HCT116 (cell line): ENCODE measurements around the gene HOXB9. TPM values are rescaled to one million over a fixed set of nuclear protein-coding genes. Genes with fewer than 3 reads are reported as not detected.

Experiments
- ATAC-seq: fragments of 200-7000 bp; cut with Tn5 transposase; 2 replicates; pipeline ENCODE4 v1.9.1; 2020; ENCODE audit warnings: mild to moderate bottlenecking, moderate library complexity
- BruUV-seq: library from RNA; stranded (reverse); fragments of 400-500 nt; replicated peaks from 2 replicates; lab custom pipeline; 2021; lab: Mats Ljungman, UMichigan
- CTCF ChIA-PET: fragments of 300-600 bp; sonication (Branson Sonifier 250); formaldehyde crosslinking; loops from one replicate; lab custom pipeline; 2021; ENCODE audit warnings: antibody characterized with exemption; lab: Charles Lee
- POLR2A ChIA-PET: fragments of 300-600, 350-600 bp; sonication (Branson Sonifier 250); formaldehyde crosslinking; loops from one replicate; lab custom pipeline; 2021; ENCODE audit warnings: antibody characterized with exemption; lab: Charles Lee
- RAD21 ChIA-PET, 2 experiments: fragments of 300-600 bp; sonication (Branson Sonifier 250); formaldehyde crosslinking; loops; one replicate each; lab custom pipeline; 2023; ENCODE audit warnings: low total read pairs in 2 of 2; ENCODE audit not compliant: uncharacterized antibody in 2 of 2, unreplicated experiment in 2 of 2, low non-redundant PET in 1 of 2; lab: Charles Lee
- DNase-seq: peaks from one replicate; pipeline ENCODE4 v3.0.0-alpha.2; 2010; ENCODE audit warnings: low read depth, low spot score
- H2AFZ ChIP-seq: fragments of 200-600 bp; shearing (Covaris generic), sonication (generic); 2 replicates; pipeline ENCODE4 v1.6.1; 2017; ENCODE audit warnings: low read depth, mixed run types, mixed read lengths, antibody characterized with exemption, low read length; ENCODE audit not compliant: poor library complexity, severe bottlenecking
- H3K27ac ChIP-seq: 2 replicates; pipeline ENCODE4 v1.5.1; 2012; ENCODE audit warnings: low read depth, low read length
- H3K27me3 ChIP-seq: fragments of 200-600 bp; sonication (generic); 2 replicates; pipeline ENCODE4 v1.6.1; 2016; ENCODE audit warnings: mixed run types, low read length, mixed read lengths; ENCODE audit not compliant: insufficient read depth
- H3K36me3 ChIP-seq, 2 experiments: fragments of 200-500 bp in 1 of 2; fragments of 200-600 bp in 1 of 2; sonication (Bioruptor generic) in 1 of 2; sonication (generic) in 1 of 2; 2 replicates each; pipeline versions ENCODE4 v1.5.1 to v1.6.1; 2014 to 2016; ENCODE audit warnings: low read length in 2 of 2, inconsistent platforms in 1 of 2, mixed read lengths in 1 of 2, mixed run types in 1 of 2; ENCODE audit not compliant: insufficient read depth in 2 of 2, control insufficient read depth in 1 of 2
- H3K4me1 ChIP-seq, 2 experiments: fragments of 200-600 bp in 1 of 2; sonication (generic) in 1 of 2; 2 replicates each; pipeline versions ENCODE4 v1.5.1 to v1.6.1; 2012 to 2017; ENCODE audit warnings: low read length in 2 of 2, inconsistent platforms in 1 of 2, mild to moderate bottlenecking in 1 of 2, mixed read lengths in 1 of 2, mixed run types in 1 of 2, moderate library complexity in 1 of 2; ENCODE audit not compliant: insufficient read depth in 2 of 2, control insufficient read depth in 1 of 2
- H3K4me2 ChIP-seq: fragments of 200-600 bp; sonication (generic); 2 replicates; pipeline ENCODE4 v1.6.1; 2017; ENCODE audit warnings: mixed run types, low read length, mixed read lengths
- H3K4me3 ChIP-seq, 2 experiments: fragments of 200-600 bp in 1 of 2; sonication (generic) in 1 of 2; replicated peaks in 1 of 2; 2 replicates each; pipeline ENCODE4 v1.5.1; 2011 to 2016; ENCODE audit warnings: low read length in 2 of 2, control low read depth in 1 of 2, low read depth in 1 of 2, mild to moderate bottlenecking in 1 of 2, mixed read lengths in 1 of 2, mixed run types in 1 of 2
- H3K79me2 ChIP-seq: fragments of 200-600 bp; sonication (generic); 2 replicates; pipeline ENCODE4 v1.6.1; 2017; ENCODE audit warnings: mild to moderate bottlenecking, mixed run types, low read length, moderate library complexity, mixed read lengths; ENCODE audit not compliant: insufficient read depth
- H3K9ac ChIP-seq: fragments of 200-600 bp; sonication (generic); 2 replicates; pipeline ENCODE4 v1.6.1; 2016; ENCODE audit warnings: low read length, mixed read lengths
- H3K9me2 ChIP-seq: fragments of 200-600 bp; sonication (generic), shearing (Covaris generic); 2 replicates; pipeline ENCODE4 v1.6.1; 2017; ENCODE audit warnings: mixed run types, mild to moderate bottlenecking, moderate library complexity; ENCODE audit not compliant: insufficient read depth
- H3K9me3 ChIP-seq, 2 experiments: fragments of 200-500 bp in 1 of 2; fragments of 200-600 bp in 1 of 2; sonication (Bioruptor generic) in 1 of 2; sonication (generic) in 1 of 2; 2 replicates each; pipeline ENCODE4 v1.6.1; 2014 to 2017; ENCODE audit warnings: low read length in 2 of 2, mixed read lengths in 2 of 2, inconsistent platforms in 1 of 2, low read depth in 1 of 2, mild to moderate bottlenecking in 1 of 2, mixed run types in 1 of 2, moderate library complexity in 1 of 2; ENCODE audit not compliant: control insufficient read depth in 1 of 2, insufficient read depth in 1 of 2
- H4K20me1 ChIP-seq: fragments of 200-600 bp; sonication (generic), shearing (Covaris generic); 2 replicates; pipeline ENCODE4 v1.6.1; 2017; ENCODE audit warnings: mixed run types, mild to moderate bottlenecking, moderate library complexity; ENCODE audit not compliant: insufficient read depth
- ATF3 ChIP-seq: IDR thresholded peaks from 2 replicates; pipeline ENCODE4 v1.6.1; 2012
- POLR2AphosphoS5 ChIP-seq: IDR thresholded peaks from 2 replicates; pipeline ENCODE4 v1.6.1; 2011; ENCODE audit warnings: mild to moderate bottlenecking, low read depth, low read length, moderate library complexity
- intact Hi-C: fragments of 100-400 bp; cut with micrococcal nuclease; formaldehyde crosslinking; loops from 2 replicates; pipeline ENCODE4 v1.10.0; 2022
- total RNA-seq: library from RNA; stranded (reverse); gene quantifications from one replicate; pipeline ENCODE4 v1.2.1, GENCODE V29; 2021; ENCODE audit not compliant: unreplicated experiment
- TF ChIP-seq, protein P1 (sequence below): IDR thresholded peaks from 2 replicates; pipeline ENCODE4 v1.6.1; 2011; ENCODE audit warnings: mild to moderate bottlenecking, low read length, moderate library complexity; ENCODE audit not compliant: insufficient replicate concordance; ENCODE audit errors: extremely low read depth

HOXB9 gene
- total RNA-seq, 1 experiment from 2014 or later, result 40.1 TPM

DNA sequence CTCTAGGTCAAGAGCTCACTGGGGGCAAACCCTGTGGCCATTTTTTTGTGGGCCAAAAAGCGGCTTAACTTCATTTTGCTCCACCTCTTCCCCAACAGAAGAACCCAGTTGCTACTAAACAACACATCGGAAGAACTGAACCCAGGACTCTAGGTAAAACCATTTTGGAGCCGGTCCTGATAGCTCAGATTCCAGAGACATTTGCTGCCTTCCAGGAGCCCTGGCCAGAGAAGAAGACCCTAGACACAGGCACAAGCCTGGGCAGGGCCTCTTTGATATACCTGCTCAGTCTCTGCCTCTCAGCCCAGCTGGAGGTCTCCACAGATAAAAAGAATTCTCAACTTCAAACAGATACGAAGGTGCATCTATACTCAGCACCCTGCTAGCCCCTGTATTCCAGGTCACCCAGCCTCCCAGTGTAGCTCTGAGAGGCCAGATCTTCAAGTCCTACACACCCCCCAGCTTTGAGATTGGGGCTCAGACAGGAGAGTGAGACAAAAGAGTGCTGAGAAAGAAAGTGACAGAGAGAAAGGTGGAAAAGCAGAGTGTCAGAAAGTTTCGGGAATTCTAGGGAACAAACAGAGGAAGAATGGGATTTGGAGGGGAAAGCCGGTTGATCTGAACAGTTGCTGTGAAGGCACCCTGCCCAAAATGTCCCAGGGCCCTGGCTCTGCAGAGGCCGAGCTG is 6.6 kb upstream of the HOXB9 start:
- H3K9me3 ChIP-seq, result no peaks in the 10 kb centered on the region
- intact Hi-C loops, result no loop called here
- no peak overlapping the region for H3K4me3 ChIP-seq
- H3K4me2 ChIP-seq, result no peak overlapping the region
- DNase-seq, result no peak
- no TSS peak for BruUV-seq
- no peak for ATAC-seq
- POLR2A ChIA-PET, result no interaction called here
- RAD21 ChIA-PET, result no interaction called here
- peaks cover under 1% of the 10 kb centered on the region in 2 experiments for H3K4me1 ChIP-seq
- H2AFZ ChIP-seq, result no peak overlapping the region
- no peak overlapping the region for H3K9ac ChIP-seq
- TF ChIP-seq POLR2AphosphoS5 (0 out of 2 replicates have a peak, but pooled peaks have one; percentile 22), ATF3 (no peak)
- TF ChIP-seq, protein P1, sequence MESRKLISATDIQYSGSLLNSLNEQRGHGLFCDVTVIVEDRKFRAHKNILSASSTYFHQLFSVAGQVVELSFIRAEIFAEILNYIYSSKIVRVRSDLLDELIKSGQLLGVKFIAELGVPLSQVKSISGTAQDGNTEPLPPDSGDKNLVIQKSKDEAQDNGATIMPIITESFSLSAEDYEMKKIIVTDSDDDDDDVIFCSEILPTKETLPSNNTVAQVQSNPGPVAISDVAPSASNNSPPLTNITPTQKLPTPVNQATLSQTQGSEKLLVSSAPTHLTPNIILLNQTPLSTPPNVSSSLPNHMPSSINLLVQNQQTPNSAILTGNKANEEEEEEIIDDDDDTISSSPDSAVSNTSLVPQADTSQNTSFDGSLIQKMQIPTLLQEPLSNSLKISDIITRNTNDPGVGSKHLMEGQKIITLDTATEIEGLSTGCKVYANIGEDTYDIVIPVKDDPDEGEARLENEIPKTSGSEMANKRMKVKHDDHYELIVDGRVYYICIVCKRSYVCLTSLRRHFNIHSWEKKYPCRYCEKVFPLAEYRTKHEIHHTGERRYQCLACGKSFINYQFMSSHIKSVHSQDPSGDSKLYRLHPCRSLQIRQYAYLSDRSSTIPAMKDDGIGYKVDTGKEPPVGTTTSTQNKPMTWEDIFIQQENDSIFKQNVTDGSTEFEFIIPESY, result no peak
- CTCF ChIA-PET, result interaction anchor here (1.2 kb wide), 1 partner anchor 39 kb away, joined by 3 read pairs; no protein-coding TSS in a partner anchor
- peaks cover 14 to 26% of the 10 kb centered on the region in 2 experiments; a peak in 3 of 4 replicates for H3K36me3 ChIP-seq
- no peaks in the 10 kb centered on the region for H3K27me3 ChIP-seq
- H3K27ac ChIP-seq, result no peak overlapping the region
- no peaks in the 10 kb centered on the region for H3K9me2 ChIP-seq
- no peaks in the 10 kb centered on the region for H4K20me1 ChIP-seq
- peaks cover 23% of the 10 kb centered on the region for H3K79me2 ChIP-seq
